Endothelial cell (in vitro differentiated cells): ENCODE results near the gene CD274. TPM values are rescaled to one million over a fixed set of nuclear protein-coding genes. Genes with fewer than 3 reads are reported as not detected.
"Not testable (repeated sequence)": the region's sequence is repeated elsewhere in the genome, so short reads cannot be mapped to it uniquely, and the experiment has no call there.

ENCODE experiments used
- DNase-seq: peaks from one replicate; pipeline ENCODE4 v3.0.0; 2021; ENCODE audit warnings: low spot score
- H3K27ac Mint-ChIP-seq: one replicate; pipeline ENCODE4 v1.8.0; 2021; ENCODE audit warnings: mixed read lengths, inconsistent platforms; ENCODE audit not compliant: unreplicated experiment
- H3K27me3 Mint-ChIP-seq: one replicate; pipeline ENCODE4 v1.8.0; 2021; ENCODE audit warnings: mild to moderate bottlenecking, moderate library complexity, mixed read lengths, inconsistent platforms; ENCODE audit not compliant: unreplicated experiment
- H3K36me3 Mint-ChIP-seq: one replicate; pipeline ENCODE4 v1.8.0; 2021; ENCODE audit warnings: mild to moderate bottlenecking, low read depth, mixed read lengths, inconsistent platforms; ENCODE audit not compliant: unreplicated experiment
- H3K4me1 Mint-ChIP-seq: one replicate; pipeline ENCODE4 v1.8.0; 2021; ENCODE audit warnings: mild to moderate bottlenecking, mixed read lengths, inconsistent platforms; ENCODE audit not compliant: unreplicated experiment
- H3K4me3 Mint-ChIP-seq: one replicate; pipeline ENCODE4 v1.8.0; 2021; ENCODE audit warnings: mild to moderate bottlenecking, mixed read lengths, inconsistent platforms; ENCODE audit not compliant: unreplicated experiment
- H3K9me3 Mint-ChIP-seq: one replicate; pipeline ENCODE4 v1.8.0; 2021; ENCODE audit warnings: mixed read lengths, inconsistent platforms; ENCODE audit not compliant: unreplicated experiment
- total RNA-seq: library from RNA; stranded (reverse); fragmentation: NEBNext Ultra II Directional; extraction: Animal tissue kit (Norgen Biotek cat#: 25700); gene quantifications from one replicate; pipeline ENCODE4 v1.2.1, GENCODE V29; 2021; ENCODE audit not compliant: unreplicated experiment
- TF ChIP-seq, protein P1 (sequence below): fragments of 200-600 bp; sonication (generic); IDR thresholded peaks from one replicate; pipeline ENCODE4 v1.5.0; 2021; ENCODE audit warnings: antibody characterized with exemption; ENCODE audit not compliant: unreplicated experiment

Gene CD274
- total RNA-seq, 1 donor from 2014 or later: 0.56 TPM

GRCh38 chr9:5489630-5490490, 39.5 kb downstream of the CD274 start:
- DNase-seq: no peak
- Mint-ChIP-seq H3K9me3 (no peaks in the 10 kb centered on the region), H3K36me3 (no peaks in the 10 kb centered on the region), H3K27me3 (peaks cover 2% of the 10 kb centered on the region), H3K4me1 (peaks cover 13% of the 10 kb centered on the region), H3K27ac (no peak overlapping the region), H3K4me3 (no peak overlapping the region)
- TF ChIP-seq, protein P1, sequence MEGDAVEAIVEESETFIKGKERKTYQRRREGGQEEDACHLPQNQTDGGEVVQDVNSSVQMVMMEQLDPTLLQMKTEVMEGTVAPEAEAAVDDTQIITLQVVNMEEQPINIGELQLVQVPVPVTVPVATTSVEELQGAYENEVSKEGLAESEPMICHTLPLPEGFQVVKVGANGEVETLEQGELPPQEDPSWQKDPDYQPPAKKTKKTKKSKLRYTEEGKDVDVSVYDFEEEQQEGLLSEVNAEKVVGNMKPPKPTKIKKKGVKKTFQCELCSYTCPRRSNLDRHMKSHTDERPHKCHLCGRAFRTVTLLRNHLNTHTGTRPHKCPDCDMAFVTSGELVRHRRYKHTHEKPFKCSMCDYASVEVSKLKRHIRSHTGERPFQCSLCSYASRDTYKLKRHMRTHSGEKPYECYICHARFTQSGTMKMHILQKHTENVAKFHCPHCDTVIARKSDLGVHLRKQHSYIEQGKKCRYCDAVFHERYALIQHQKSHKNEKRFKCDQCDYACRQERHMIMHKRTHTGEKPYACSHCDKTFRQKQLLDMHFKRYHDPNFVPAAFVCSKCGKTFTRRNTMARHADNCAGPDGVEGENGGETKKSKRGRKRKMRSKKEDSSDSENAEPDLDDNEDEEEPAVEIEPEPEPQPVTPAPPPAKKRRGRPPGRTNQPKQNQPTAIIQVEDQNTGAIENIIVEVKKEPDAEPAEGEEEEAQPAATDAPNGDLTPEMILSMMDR: no peak

DNA sequence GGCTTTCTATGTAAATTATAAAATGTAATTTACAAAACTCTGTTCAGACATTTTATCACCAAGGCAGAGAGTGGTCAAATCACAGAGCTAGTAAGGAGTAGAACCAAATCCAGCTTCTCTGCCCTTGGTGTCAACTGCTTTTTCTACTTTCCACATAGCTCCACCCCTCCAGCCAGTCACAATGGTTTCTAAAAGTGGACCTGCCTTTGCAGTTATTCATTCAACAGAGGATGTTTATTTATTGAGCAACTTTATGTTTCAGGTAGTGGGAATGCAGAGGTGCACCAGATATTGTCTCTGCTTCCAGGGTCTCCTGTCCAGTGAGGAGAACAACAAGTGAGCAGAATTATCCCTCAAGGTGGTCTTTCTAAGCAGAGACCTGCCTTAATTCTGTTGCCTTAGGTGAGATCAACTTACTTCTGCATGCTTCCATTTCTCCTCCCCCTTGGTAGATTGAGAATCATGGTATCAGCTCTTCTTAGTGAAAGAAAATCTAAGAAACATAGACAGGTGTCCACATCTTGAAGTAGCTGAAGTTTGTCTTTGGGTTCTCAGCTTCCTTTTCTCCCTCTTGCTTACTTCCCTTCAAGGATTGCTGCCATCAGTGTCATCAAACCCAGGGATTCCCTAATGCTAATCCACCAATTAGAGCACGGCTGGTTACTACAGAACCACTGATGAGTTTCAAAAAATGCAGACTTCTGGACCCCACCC, 42.8 kb downstream of the CD274 start:
- Mint-ChIP-seq H3K9me3 (no peaks in the 10 kb centered on the region), H3K4me1 (peaks cover 17% of the 10 kb centered on the region), H3K27ac (no peak overlapping the region), H3K27me3 (peaks cover 2% of the 10 kb centered on the region), H3K36me3 (no peaks in the 10 kb centered on the region), H3K4me3 (no peak overlapping the region)
- TF ChIP-seq, protein P1: no peak
- no peak for DNase-seq

DNA sequence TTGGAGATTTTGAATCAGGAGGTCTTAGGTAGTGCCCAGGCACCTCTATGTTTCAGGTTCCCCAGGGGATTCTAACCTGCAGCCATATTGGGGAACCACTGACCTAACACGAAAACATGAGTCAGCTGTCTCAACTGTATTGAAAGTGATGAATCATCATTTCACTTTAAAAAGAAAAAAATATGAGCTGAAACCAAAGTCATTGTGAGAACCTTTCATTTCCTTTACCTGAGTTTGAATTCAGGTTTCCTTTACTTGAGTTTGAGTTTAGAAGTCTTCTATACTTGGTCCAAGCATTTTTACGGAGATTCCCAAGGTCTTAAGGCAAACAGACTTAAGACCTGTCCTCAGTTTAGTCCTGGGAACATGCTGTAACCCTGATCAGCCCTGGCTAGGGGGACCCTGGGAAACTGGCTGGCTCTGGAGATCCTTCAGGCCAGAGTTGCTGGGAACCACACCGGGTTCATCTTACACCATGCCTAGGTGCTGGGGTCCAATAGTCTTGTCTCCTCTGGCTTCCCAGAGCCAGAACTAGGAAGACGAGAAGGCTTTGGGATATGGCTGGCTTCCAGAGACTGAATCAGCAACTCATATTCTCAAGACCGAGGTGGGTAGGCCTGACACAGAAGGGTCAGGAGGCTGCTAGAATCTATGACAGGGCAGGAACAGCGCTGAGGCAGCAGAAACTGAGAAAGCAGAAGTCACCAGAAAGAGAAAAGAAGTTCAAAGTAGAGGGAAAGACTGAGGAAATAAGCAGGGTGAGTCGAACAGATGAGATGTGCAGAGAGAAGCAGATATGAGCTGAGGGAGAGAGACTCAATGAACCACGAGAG, 43.6 kb downstream of the CD274 start:
- TF ChIP-seq, protein P1: no peak
- no peaks in the 10 kb centered on the region for H3K36me3 Mint-ChIP-seq
- H3K27me3 Mint-ChIP-seq: peaks cover 2% of the 10 kb centered on the region
- H3K4me1 Mint-ChIP-seq: peaks cover 22% of the 10 kb centered on the region
- H3K4me3 Mint-ChIP-seq: no peak overlapping the region
- no peak for DNase-seq
- no peak overlapping the region for H3K27ac Mint-ChIP-seq
- no peaks in the 10 kb centered on the region for H3K9me3 Mint-ChIP-seq

DNA sequence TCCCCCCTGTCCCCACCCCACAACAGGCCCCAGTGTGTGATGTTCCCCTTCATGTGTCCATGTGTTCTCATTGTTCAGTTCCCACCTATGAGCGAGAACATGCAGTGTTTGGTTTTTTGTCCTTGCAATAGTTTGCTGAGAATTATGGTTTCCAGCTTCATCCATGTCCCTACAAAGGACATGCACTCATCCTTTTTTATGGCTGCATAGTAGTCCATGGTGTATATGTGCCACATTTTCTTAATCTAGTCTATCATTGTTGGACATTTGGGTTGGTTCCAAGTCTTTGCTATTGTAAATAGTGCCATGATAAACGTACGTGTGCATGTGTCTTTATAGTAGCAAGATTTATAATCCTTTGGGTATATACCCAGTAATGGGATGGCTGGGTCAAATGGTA, 44.4 kb downstream of the CD274 start:
- H3K27me3 Mint-ChIP-seq, H3K9me3 Mint-ChIP-seq: not testable (repeated sequence)
- peaks cover 26% of the 10 kb centered on the region for H3K4me1 Mint-ChIP-seq

DNA sequence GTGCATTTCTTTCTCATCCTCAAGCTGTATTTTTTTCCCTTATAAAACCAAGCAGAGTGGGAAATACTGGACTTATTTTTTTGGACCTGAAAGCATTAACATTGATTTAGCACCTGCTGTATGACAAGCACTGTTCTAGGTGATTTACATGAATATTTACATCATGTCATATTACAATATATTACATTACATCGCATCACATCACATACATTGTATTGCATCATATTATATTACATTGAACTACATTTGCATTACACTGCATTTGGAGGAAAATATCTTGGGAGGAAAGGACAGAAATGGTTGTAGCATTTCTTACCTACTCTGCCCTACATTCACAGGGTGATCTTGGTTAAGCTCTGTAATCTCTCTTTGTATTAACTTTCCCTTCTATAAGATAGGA, 48.8 kb downstream of the CD274 start:
- Mint-ChIP-seq H3K4me3 (peak overlapping the region; percentile 39), H3K27me3 (peaks cover 9% of the 10 kb centered on the region), H3K4me1 (peaks cover 48% of the 10 kb centered on the region), H3K27ac (peak overlapping the region; percentile 34), H3K36me3 (no peaks in the 10 kb centered on the region), H3K9me3 (no peaks in the 10 kb centered on the region)
- DNase-seq: no peak
- TF ChIP-seq, protein P1: no peak

More for the DNA sequence above, 44.4 kb downstream of the CD274 start:
- not testable (repeated sequence) for DNase-seq, H3K36me3 Mint-ChIP-seq, H3K4me3 Mint-ChIP-seq, H3K27ac Mint-ChIP-seq
